Frontal cortex (tissue), 4 donors: ENCODE data around the gene MESP2. TPM values are rescaled to one million over a fixed set of nuclear protein-coding genes. Genes with fewer than 3 reads are reported as not detected.

Experiments used
- DNase-seq, 2 donors: peaks; one replicate each; pipeline ENCODE4 v3.0.0; 2012; ENCODE audit warnings: low spot score in 2 of 2
- FAIRE-seq: peaks from 2 replicates; lab custom pipeline; 2012; peaks lifted over from hg19 to GRCh38; lab: Jason Lieb, UNC
- total RNA-seq: library from RNA; depleted of rRNA; stranded (reverse); fragments of >200 nt; gene quantifications from one replicate; pipeline ENCODE4 v1.2.3, GENCODE V29; 2014
- donor health status: control.
- donor health status: control.
- donor health status: control.

MESP2 gene
- total RNA-seq, 1 donor from 2014 or later, result not detected

- FAIRE-seq (no peak), DNase-seq (no peak)
Observed at GRCh38 chr15:89754361-89755154, 21.6 kb upstream of the MESP2 start.

GRCh38 chr15:89755701-89756100 lies 20.4 kb upstream of the MESP2 start:
- no peak for DNase-seq
- no peak for FAIRE-seq

- DNase-seq, result no peak
- FAIRE-seq, result no peak
Observed at GRCh38 chr15:89756897-89757296, 19.2 kb upstream of the MESP2 start.

GRCh38 chr15:89758283-89758682 lies 17.8 kb upstream of the MESP2 start:
- FAIRE-seq (no peak), DNase-seq (no peak)

- FAIRE-seq, result no peak
- DNase-seq, result no peak
Observed at GRCh38 chr15:89758981-89759380, 17.2 kb upstream of the MESP2 start.

GRCh38 chr15:89759835-89760234 lies 16.3 kb upstream of the MESP2 start:
- FAIRE-seq, result no peak

GRCh38 chr15:89760303-89761008 lies 15.7 kb upstream of the MESP2 start:
- peak in 1 of 2 donors; percentile 77 for DNase-seq
- no peak for FAIRE-seq

More at GRCh38 chr15:89759835-89760234, 16.3 kb upstream of the MESP2 start:
- DNase-seq, result no peak

- DNase-seq (no peak), FAIRE-seq (no peak)
Observed at GRCh38 chr15:89761009-89761831, 14.9 kb upstream of the MESP2 start.

- FAIRE-seq (no peak), DNase-seq (no peak)
Observed at GRCh38 chr15:89761929-89762328, 14.2 kb upstream of the MESP2 start.

GRCh38 chr15:89765694-89766093 lies 10.4 kb upstream of the MESP2 start:
- FAIRE-seq (no peak), DNase-seq (no peak)

- no peak for FAIRE-seq
- no peak for DNase-seq
Observed at GRCh38 chr15:89766357-89767311, 9.5 kb upstream of the MESP2 start.

- DNase-seq (no peak), FAIRE-seq (no peak)
Observed at GRCh38 chr15:89767411-89767915, 8.7 kb upstream of the MESP2 start.

GRCh38 chr15:89768071-89768500 lies 8.0 kb upstream of the MESP2 start:
- DNase-seq (no peak), FAIRE-seq (no peak)

- FAIRE-seq, result no peak
- DNase-seq, result no peak
Observed at GRCh38 chr15:89769366-89769765, 6.8 kb upstream of the MESP2 start.

- FAIRE-seq, result no peak
- no peak for DNase-seq
Observed at GRCh38 chr15:89770041-89770440, 6.1 kb upstream of the MESP2 start.

- DNase-seq, result no peak
- no peak for FAIRE-seq
Observed at GRCh38 chr15:89772932-89773583, 3.1 kb upstream of the MESP2 start.

- FAIRE-seq, result no peak
Observed at GRCh38 chr15:89774492-89774891, 1.6 kb upstream of the MESP2 start.

GRCh38 chr15:89775815-89776214 lies 317 bp upstream of the MESP2 start:
- FAIRE-seq (no peak), DNase-seq (no peak)

More at GRCh38 chr15:89774492-89774891, 1.6 kb upstream of the MESP2 start:
- no peak for DNase-seq
